GM10248 (cell line): ENCODE results near the gene PDE4B.

Source experiments
- CTCF ChIA-PET: fragments of 300-600 bp; sonication (Branson Sonifier 250); formaldehyde crosslinking; extraction: SDS; loops from one replicate; lab custom pipeline; 2021; ENCODE audit warnings: antibody characterized with exemption; lab: Yijun Ruan, JAX
- POLR2A ChIA-PET: fragments of 350-650 bp; sonication (Branson Sonifier 250); formaldehyde crosslinking; extraction: SDS; loops from one replicate; lab custom pipeline; 2020; ENCODE audit warnings: antibody characterized with exemption; lab: Yijun Ruan, JAX
- DNase-seq: peaks from one replicate; pipeline ENCODE4 v3.0.0; 2012; ENCODE audit errors: extremely low spot score
- TF ChIP-seq, protein P1 (sequence below): IDR thresholded peaks from 2 replicates; pipeline ENCODE4 v1.5.1; 2012; ENCODE audit warnings: mild to moderate bottlenecking, low read depth; ENCODE audit errors: extremely low read depth, missing control alignments, control extremely low read depth

Gene PDE4B

GRCh38 chr1:66251546-66251945, 458.9 kb downstream of the PDE4B start:
- POLR2A ChIA-PET, result no interaction called here
- TF ChIP-seq, protein P1, sequence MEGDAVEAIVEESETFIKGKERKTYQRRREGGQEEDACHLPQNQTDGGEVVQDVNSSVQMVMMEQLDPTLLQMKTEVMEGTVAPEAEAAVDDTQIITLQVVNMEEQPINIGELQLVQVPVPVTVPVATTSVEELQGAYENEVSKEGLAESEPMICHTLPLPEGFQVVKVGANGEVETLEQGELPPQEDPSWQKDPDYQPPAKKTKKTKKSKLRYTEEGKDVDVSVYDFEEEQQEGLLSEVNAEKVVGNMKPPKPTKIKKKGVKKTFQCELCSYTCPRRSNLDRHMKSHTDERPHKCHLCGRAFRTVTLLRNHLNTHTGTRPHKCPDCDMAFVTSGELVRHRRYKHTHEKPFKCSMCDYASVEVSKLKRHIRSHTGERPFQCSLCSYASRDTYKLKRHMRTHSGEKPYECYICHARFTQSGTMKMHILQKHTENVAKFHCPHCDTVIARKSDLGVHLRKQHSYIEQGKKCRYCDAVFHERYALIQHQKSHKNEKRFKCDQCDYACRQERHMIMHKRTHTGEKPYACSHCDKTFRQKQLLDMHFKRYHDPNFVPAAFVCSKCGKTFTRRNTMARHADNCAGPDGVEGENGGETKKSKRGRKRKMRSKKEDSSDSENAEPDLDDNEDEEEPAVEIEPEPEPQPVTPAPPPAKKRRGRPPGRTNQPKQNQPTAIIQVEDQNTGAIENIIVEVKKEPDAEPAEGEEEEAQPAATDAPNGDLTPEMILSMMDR, result no peak
- CTCF ChIA-PET, result interaction anchor here (1.0 to 24.7 kb wide), 14 partner anchors 9 to 197 kb away, joined by 3 to 516 read pairs (median 6); no protein-coding TSS in a partner anchor

GRCh38 chr1:66253330-66253921, 460.7 kb downstream of the PDE4B start:
- TF ChIP-seq, protein P1, result peak; percentile 75
- POLR2A ChIA-PET, result no interaction called here
- CTCF ChIA-PET, result interaction anchor here (0.7 to 24.7 kb wide), 27 partner anchors 7 to 472 kb away, joined by 3 to 516 read pairs (median 4); no protein-coding TSS in a partner anchor
- DNase-seq, result peak; percentile 59

More at GRCh38 chr1:66251546-66251945, 458.9 kb downstream of the PDE4B start:
- DNase-seq, result peak; percentile 11

DNA sequence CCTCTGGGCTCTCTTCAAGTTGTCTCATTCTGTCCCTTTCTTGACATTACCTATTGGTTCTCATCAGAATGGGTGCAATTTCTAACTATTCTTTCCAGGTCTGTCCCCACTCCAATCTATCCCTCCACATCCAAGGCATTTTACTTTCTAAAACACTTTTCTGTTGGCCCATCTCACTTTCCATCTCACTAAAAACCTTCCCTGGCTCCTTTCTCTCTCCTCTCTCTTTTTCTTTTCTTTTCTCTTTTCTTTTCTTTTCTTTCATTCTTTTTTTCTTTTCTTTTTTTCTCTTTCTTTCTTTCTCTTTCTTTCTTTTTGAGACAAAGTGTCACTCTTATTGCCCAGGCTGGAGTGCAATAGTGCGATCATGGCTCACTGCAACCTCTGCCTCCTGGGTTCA, 462.1 kb downstream of the PDE4B start:
- no peak for DNase-seq
- TF ChIP-seq, protein P1, result no peak
- CTCF ChIA-PET, result interaction anchor here (1.2 to 24.7 kb wide), 12 partner anchors 9 to 471 kb away, joined by 3 to 516 read pairs (median 4); no protein-coding TSS in a partner anchor
- POLR2A ChIA-PET, result no interaction called here

GRCh38 chr1:66256629-66257572, 464.2 kb downstream of the PDE4B start:
- DNase-seq, result no peak
- CTCF ChIA-PET, result interaction anchor here (0.7 to 24.7 kb wide), 19 partner anchors 9 to 248 kb away, joined by 3 to 516 read pairs (median 4); no protein-coding TSS in a partner anchor
- TF ChIP-seq, protein P1, result no peak
- POLR2A ChIA-PET, result no interaction called here

DNA sequence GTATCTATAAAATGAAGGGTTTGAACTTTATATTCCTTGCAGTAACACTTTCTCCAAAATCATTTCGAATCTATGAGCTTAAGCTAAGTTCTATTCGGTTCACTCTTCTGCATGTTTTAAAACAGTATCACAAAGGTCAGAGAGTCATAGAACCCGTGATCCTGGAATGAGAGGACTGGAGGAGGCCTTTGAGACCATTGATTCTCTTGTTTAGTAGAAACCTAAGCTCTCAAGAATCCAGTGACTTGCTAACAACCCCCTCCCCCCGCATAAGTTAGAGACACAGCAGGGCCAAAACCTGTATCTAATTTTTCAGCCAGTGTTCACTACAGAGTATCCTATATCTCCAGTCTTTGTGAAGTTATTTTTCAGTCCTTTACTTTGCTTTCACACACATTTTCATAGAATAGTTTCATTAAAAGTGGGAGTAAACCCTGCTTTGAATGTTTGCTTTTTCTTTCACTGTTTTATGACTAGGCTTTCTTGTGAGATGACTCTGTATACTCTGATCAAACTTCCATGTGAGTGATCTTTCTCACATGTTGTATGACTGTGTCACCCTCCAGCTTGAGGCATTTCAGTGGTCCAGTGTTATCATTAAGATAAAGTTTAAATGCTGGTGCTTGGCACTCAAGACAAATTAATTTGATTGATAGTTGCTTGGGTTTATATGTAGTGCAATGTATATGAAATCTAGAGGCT, 465.9 kb downstream of the PDE4B start:
- TF ChIP-seq, protein P1, result no peak
- DNase-seq, result no peak
- CTCF ChIA-PET, result interaction anchor here (1.1 to 24.7 kb wide), 5 partner anchors 10 to 190 kb away, joined by 6 to 516 read pairs (median 12); no protein-coding TSS in a partner anchor
- POLR2A ChIA-PET, result no interaction called here
